DND-41 (cell line): ENCODE measurements around the gene JAKMIP1.

Experiments
- EZH2 ChIP-seq: IDR thresholded peaks from 3 replicates; pipeline ENCODE4 v1.6.1; 2012; ENCODE audit warnings: borderline replicate concordance, low read depth, mild to moderate bottlenecking, moderate library complexity, low read length, inconsistent platforms; ENCODE audit not compliant: severe bottlenecking
- TF ChIP-seq, protein P1 (sequence below): IDR thresholded peaks from 2 replicates; pipeline ENCODE4 v1.5.1; 2012; ENCODE audit warnings: borderline replicate concordance, low read length, moderate library complexity, mild to moderate bottlenecking; ENCODE audit not compliant: poor library complexity, severe bottlenecking; ENCODE audit errors: extremely low read depth

- TF ChIP-seq, protein P1, sequence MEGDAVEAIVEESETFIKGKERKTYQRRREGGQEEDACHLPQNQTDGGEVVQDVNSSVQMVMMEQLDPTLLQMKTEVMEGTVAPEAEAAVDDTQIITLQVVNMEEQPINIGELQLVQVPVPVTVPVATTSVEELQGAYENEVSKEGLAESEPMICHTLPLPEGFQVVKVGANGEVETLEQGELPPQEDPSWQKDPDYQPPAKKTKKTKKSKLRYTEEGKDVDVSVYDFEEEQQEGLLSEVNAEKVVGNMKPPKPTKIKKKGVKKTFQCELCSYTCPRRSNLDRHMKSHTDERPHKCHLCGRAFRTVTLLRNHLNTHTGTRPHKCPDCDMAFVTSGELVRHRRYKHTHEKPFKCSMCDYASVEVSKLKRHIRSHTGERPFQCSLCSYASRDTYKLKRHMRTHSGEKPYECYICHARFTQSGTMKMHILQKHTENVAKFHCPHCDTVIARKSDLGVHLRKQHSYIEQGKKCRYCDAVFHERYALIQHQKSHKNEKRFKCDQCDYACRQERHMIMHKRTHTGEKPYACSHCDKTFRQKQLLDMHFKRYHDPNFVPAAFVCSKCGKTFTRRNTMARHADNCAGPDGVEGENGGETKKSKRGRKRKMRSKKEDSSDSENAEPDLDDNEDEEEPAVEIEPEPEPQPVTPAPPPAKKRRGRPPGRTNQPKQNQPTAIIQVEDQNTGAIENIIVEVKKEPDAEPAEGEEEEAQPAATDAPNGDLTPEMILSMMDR = no peak
- no peak for TF ChIP-seq EZH2
Observed at GRCh38 chr4:6097581-6097980, 102.8 kb downstream of the JAKMIP1 start.
